ENCODE results near the gene LYPD4.
A peak's percentile ranks its signal among the peaks of the same experiment; 100 is the strongest.
"Not testable (repeated sequence)": the region's sequence is repeated elsewhere in the genome, so short reads cannot be mapped to it uniquely, and the experiment has no call there.

Gene LYPD4

GRCh38 chr19:41796901-41797300 is 47.6 kb downstream of the LYPD4 start:
- DNase-seq = no peak

- no peak for DNase-seq
Measured at GRCh38 chr19:41796362-41796761, 48.1 kb downstream of the LYPD4 start, which contains the start of gene CEACAM3. Gene CEACAM3 (plus strand): TSS chr19:41796587. CDS start chr19:41796678, 91 bp downstream.

- peak; percentile 60 for DNase-seq
Measured at GRCh38 chr19:41795031-41795461, 49.4 kb downstream of the LYPD4 start.

GRCh38 chr19:41793414-41793727 is 51.1 kb downstream of the LYPD4 start:
- DNase-seq = no peak

- peak; percentile 56 for DNase-seq
Measured at GRCh38 chr19:41792513-41793413, 51.7 kb downstream of the LYPD4 start.

GRCh38 chr19:41789053-41789452 is 55.4 kb downstream of the LYPD4 start:
- DNase-seq = not testable (repeated sequence)

- not testable (repeated sequence) for DNase-seq
Measured at GRCh38 chr19:41788518-41788917, 56.0 kb downstream of the LYPD4 start.

Measured in NK-92 treated with Interleukin-12 subunit alpha and Interleukin-12 subunit beta, amount 100 ng/mL, for 24 hours (cell line).